GM12891 (cell line): ENCODE measurements around the gene TRIM27.
"Not testable (repeated sequence)": the region's sequence is repeated elsewhere in the genome, so short reads cannot be mapped to it uniquely, and the experiment has no call there.

Experiments
- DNase-seq: peaks from one replicate; pipeline ENCODE4 v3.0.0; 2011; ENCODE audit warnings: low spot score; ENCODE audit not compliant: insufficient read length
- FAIRE-seq: peaks from 2 replicates; lab custom pipeline; 2011; peaks lifted over from hg19 to GRCh38; lab: Jason Lieb, UNC
- PAX5 ChIP-seq: IDR thresholded peaks from 2 replicates; pipeline ENCODE4 v1.6.1; 2011; ENCODE audit warnings: low read length, moderate library complexity, mild to moderate bottlenecking; ENCODE audit not compliant: insufficient read depth, severe bottlenecking
- POLR2A ChIP-seq: IDR thresholded peaks from 2 replicates; pipeline ENCODE4 v1.6.1; 2011; ENCODE audit warnings: low read depth, low read length, control low read depth
- POLR2AphosphoS5 ChIP-seq: IDR thresholded peaks from 2 replicates; pipeline ENCODE4 v1.6.1; 2011; ENCODE audit warnings: low read depth, low read length, control low read depth
- POU2F2 ChIP-seq: IDR thresholded peaks from 2 replicates; pipeline ENCODE4 v1.6.1; 2011; ENCODE audit warnings: low read depth, mild to moderate bottlenecking, control low read depth, low read length, moderate library complexity
- SPI1 ChIP-seq: IDR thresholded peaks from 2 replicates; pipeline ENCODE4 v1.6.1; 2011; ENCODE audit warnings: low read depth, low read length, control low read depth
- TAF1 ChIP-seq: IDR thresholded peaks from 2 replicates; pipeline ENCODE4 v1.6.1; 2011; ENCODE audit warnings: low read depth, low read length, control low read depth

TRIM27 gene

GRCh38 chr6:28865401-28866204, 58.2 kb downstream of the TRIM27 start:
- FAIRE-seq (no peak), DNase-seq (no peak)
- no peak for TF ChIP-seq POLR2AphosphoS5
- TF ChIP-seq POLR2A, result no peak
- no peak for TF ChIP-seq TAF1
- TF ChIP-seq POU2F2, result no peak
- no peak for TF ChIP-seq SPI1
- no peak for TF ChIP-seq PAX5

GRCh38 chr6:28864326-28864923, 59.4 kb downstream of the TRIM27 start:
- TF ChIP-seq POLR2A (no peak), PAX5 (no peak), TAF1 (no peak), POU2F2 (no peak), SPI1 (no peak), POLR2AphosphoS5 (no peak)
- no peak for FAIRE-seq
- no peak for DNase-seq

DNA sequence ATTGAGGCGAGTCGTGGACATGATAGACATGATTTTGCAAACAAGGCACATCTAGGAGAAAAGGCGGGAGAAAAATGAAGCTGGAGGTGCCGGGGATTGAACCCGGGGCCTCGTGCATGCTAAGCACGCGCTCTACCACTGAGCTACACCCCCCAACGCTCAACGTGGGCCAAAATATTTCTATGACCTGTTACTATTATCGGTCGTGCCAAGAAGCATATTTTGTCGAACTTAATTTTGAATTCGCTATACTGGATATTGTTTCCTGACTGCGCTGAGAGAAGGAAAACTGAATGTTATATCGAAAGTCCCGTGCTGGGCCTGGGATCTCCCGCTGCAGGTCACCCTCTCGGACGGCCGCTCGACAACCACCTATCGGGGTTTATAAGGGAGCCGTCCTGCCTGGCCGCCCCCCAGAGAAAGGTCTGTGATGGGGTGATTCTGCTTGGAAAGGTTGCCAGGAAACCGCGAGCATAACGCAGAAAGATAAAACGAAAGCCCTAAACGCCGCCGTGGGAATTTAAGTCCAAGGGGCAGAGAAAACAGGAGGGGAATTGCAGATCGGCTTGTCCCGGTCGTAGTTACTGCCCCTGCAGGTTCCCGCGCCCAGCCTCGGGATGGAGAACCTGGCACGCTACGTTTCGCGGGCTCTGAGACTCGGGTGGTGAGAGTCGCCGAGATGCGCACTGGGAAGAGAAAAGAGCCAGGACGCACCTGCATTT, 60.0 kb downstream of the TRIM27 start:
- FAIRE-seq (peak; percentile 77), DNase-seq (peak; percentile 26)
- TF ChIP-seq POLR2AphosphoS5 (no peak), PAX5 (no peak), POU2F2 (no peak), POLR2A (no peak), TAF1 (no peak), SPI1 (no peak)

DNA sequence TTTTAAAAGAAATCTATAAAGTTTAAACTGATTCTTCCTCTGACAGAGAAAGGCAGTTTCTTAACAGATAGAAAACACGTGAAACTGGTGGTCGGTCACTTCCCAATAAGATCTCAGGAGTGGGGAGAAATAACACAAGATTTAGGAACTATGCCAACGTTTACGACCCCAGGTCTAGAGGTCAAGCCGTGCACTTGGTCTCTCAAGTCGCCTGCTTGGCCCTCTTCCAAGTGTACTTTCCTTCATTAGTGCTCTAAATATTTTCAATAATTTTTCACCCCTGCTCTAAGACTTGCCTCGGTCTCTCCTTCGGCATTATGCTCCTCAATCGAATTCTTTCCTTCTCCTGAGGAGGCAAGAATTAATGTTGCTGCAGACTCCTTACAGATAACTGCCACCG, 61.7 kb downstream of the TRIM27 start:
- no peak for DNase-seq
- no peak for FAIRE-seq
- no peak for TF ChIP-seq PAX5
- no peak for TF ChIP-seq TAF1
- no peak for TF ChIP-seq POLR2A
- TF ChIP-seq POLR2AphosphoS5, result no peak
- TF ChIP-seq SPI1, result no peak
- no peak for TF ChIP-seq POU2F2

DNA sequence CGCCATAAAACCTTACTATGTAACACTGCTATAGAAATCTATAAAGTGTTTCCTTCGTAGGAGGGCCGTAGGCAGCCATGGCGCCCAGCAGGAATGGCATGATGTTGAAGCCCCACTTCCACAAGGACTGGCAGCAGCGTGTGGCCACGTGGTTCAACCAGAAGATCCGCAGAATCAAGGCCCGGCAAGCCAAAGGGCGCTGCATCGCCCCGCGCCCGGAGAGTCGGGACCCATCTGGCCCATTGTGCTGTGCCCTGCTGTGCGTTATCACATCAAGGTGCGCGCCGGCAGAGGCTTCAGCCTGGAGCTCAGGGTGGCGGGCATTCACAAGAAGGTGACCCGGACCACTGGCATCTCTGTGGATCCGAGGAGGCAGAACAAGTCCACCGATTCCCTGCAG, 62.4 kb downstream of the TRIM27 start:
- DNase-seq (no peak), FAIRE-seq (no peak)
- TF ChIP-seq POU2F2 (no peak), TAF1 (no peak), POLR2A (no peak), POLR2AphosphoS5 (no peak), PAX5 (no peak), SPI1 (no peak)

GRCh38 chr6:28860581-28860980, 63.2 kb downstream of the TRIM27 start:
- FAIRE-seq, result no peak
- no peak for TF ChIP-seq SPI1
- no peak for TF ChIP-seq POLR2A
- no peak for TF ChIP-seq POLR2AphosphoS5
- no peak for TF ChIP-seq TAF1
- TF ChIP-seq PAX5, result no peak
- TF ChIP-seq POU2F2, result no peak
- DNase-seq, result no peak

DNA sequence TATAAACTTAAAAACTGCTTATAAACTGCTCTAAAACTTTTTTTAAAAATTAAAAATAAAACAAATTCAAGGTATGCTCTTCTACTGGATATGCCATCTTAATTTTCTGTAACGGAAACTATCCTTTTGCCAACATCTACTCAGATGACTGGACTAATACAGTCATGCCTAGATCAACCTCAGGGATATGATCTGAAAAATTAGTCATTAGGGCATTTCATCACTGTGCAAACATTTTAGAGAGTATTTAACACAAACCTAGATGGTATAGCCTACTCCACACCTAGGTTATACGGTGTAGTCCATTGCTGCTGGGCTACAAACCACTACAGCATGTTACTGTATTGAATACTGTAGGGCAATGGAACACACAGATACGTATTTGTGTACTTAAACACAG, 64.8 kb downstream of the TRIM27 start:
- FAIRE-seq, result no peak

GRCh38 chr6:28856620-28857005, 67.2 kb downstream of the TRIM27 start:
- no peak for TF ChIP-seq POLR2AphosphoS5
- no peak for TF ChIP-seq POU2F2
- TF ChIP-seq SPI1, result peak; percentile 40
- TF ChIP-seq TAF1, result no peak
- TF ChIP-seq PAX5, result no peak
- TF ChIP-seq POLR2A, result no peak
- DNase-seq, result no peak
- no peak for FAIRE-seq

More for the DNA sequence above, 64.8 kb downstream of the TRIM27 start:
- TF ChIP-seq POLR2AphosphoS5 (no peak), PAX5 (no peak), POU2F2 (no peak), TAF1 (no peak), POLR2A (no peak), SPI1 (no peak)
- no peak for DNase-seq

DNA sequence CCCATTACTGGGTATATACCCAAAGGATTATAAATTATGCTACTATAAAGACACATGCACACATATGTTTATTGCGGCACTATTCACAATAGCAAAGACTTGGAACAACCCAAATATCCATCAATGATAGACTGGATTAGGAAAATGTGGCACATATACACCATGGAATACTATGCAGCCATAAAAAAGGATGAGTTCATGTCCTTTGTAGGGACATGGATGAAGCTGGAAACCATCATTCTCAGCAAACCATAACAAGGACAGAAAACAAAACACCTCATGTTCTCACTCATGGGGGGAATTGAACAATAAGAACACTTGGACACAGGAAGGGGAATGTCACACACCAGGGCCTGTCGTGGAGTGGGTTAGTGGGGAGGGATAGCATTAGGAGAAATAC, 69.4 kb downstream of the TRIM27 start:
- not testable (repeated sequence) for FAIRE-seq, DNase-seq
